ENCODE data around the gene PNPLA3. TPM values are rescaled to one million over a fixed set of nuclear protein-coding genes. Genes with fewer than 3 reads are reported as not detected.

PNPLA3 gene
- total and polyA plus RNA-seq, 9 of the 15 experiments (the other 6 are each of a cell fraction or from before 2014, with no cell fraction given) = 0.20 to 0.48 (median 0.38) TPM; not detected in 6

DNA sequence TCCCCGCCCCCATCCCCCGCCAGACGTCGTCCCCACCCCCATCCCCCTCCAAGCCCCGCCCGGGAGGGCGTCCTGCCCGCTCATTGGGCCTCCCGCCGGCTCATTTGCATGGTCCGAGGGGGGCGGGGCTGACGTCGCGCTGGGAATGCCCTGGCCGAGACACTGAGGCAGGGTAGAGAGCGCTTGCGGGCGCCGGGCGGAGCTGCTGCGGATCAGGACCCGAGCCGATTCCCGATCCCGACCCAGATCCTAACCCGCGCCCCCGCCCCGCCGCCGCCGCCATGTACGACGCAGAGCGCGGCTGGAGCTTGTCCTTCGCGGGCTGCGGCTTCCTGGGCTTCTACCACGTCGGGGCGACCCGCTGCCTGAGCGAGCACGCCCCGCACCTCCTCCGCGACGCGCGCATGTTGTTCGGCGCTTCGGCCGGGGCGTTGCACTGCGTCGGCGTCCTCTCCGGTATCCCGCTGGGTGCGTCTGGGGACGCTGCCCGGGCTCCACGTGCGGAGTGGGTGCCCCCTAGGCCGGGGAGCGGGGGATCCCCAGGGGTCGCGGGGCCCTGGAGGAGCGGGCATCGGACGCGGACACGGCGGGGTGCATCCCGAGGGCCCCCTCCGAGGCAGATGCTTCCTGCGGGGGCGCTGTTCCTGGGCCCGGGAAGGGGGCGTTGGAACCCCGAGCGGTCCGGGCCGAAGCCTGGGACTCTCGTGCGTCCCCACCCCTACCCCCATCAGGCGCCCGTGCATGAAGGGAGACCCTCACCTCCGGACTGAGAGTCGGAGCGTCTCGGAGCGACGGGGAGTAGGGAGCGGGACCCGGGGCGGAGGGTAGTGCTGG is at the start of gene PNPLA3 (continued):
- TF ChIP-seq, protein P1, sequence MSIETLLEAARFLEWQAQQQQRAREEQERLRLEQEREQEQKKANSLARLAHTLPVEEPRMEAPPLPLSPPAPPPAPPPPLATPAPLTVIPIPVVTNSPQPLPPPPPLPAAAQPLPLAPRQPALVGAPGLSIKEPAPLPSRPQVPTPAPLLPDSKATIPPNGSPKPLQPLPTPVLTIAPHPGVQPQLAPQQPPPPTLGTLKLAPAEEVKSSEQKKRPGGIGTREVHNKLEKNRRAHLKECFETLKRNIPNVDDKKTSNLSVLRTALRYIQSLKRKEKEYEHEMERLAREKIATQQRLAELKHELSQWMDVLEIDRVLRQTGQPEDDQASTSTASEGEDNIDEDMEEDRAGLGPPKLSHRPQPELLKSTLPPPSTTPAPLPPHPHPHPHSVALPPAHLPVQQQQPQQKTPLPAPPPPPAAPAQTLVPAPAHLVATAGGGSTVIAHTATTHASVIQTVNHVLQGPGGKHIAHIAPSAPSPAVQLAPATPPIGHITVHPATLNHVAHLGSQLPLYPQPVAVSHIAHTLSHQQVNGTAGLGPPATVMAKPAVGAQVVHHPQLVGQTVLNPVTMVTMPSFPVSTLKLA (conservative IDR thresholded peaks at IDR 0.05) = peak in 1 of 2 experiments; percentile 62; a peak in 1 of 4 replicates
- no peak for TF ChIP-seq TEAD4 (IDR thresholded peaks at IDR 0.05; ENCODE audit: low read length)
- no peak for TF ChIP-seq TEAD4 (CRISPR knock-in tag; IDR thresholded peaks at IDR 0.05; ENCODE audit: borderline replicate concordance)
- TF ChIP-seq ZNF785 (CRISPR knock-in tag; IDR thresholded peaks at IDR 0.05) = no peak
- TF ChIP-seq, protein P2, sequence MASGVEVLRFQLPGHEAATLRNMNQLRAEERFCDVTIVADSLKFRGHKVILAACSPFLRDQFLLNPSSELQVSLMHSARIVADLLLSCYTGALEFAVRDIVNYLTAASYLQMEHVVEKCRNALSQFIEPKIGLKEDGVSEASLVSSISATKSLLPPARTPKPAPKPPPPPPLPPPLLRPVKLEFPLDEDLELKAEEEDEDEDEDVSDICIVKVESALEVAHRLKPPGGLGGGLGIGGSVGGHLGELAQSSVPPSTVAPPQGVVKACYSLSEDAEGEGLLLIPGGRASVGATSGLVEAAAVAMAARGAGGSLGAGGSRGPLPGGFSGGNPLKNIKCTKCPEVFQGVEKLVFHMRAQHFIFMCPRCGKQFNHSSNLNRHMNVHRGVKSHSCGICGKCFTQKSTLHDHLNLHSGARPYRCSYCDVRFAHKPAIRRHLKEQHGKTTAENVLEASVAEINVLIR (CRISPR knock-in tag; IDR thresholded peaks at IDR 0.05) = no peak
- no peak for TF ChIP-seq ZNF76 (CRISPR knock-in tag; IDR thresholded peaks at IDR 0.05; ENCODE audit: borderline replicate concordance)
- peak; percentile 93 for TF ChIP-seq NCOA6 (IDR thresholded peaks at IDR 0.05)
- no peak for TF ChIP-seq COPS2 (conservative IDR thresholded peaks at IDR 0.05)
- no peak for TF ChIP-seq ZZZ3 (IDR thresholded peaks at IDR 0.05)
- TF ChIP-seq EGR1 (conservative IDR thresholded peaks at IDR 0.05) = peak; percentile 29; the same call in 1 of the 2 replicates
- no peak for TF ChIP-seq SMARCB1 (IDR thresholded peaks at IDR 0.05; ENCODE audit: insufficient read length, low read depth)
- no peak for TF ChIP-seq HEY1 (CRISPR knock-in tag; IDR thresholded peaks at IDR 0.05; ENCODE audit: borderline replicate concordance)
- TF ChIP-seq RBFOX2 (IDR thresholded peaks at IDR 0.05; ENCODE audit: low read depth, low read length) = peak; percentile 44; the same call in 1 of the 2 replicates
- peak; percentile 44 for TF ChIP-seq HNRNPLL (IDR thresholded peaks at IDR 0.05; ENCODE audit: low read depth, low read length, poor library complexity, severe bottlenecking)
- TF ChIP-seq NFIC (IDR thresholded peaks at IDR 0.05) = peak; percentile 76
- TF ChIP-seq GATAD2B (IDR thresholded peaks at IDR 0.05; ENCODE audit: borderline replicate concordance) = no peak
- TF ChIP-seq, protein P3, sequence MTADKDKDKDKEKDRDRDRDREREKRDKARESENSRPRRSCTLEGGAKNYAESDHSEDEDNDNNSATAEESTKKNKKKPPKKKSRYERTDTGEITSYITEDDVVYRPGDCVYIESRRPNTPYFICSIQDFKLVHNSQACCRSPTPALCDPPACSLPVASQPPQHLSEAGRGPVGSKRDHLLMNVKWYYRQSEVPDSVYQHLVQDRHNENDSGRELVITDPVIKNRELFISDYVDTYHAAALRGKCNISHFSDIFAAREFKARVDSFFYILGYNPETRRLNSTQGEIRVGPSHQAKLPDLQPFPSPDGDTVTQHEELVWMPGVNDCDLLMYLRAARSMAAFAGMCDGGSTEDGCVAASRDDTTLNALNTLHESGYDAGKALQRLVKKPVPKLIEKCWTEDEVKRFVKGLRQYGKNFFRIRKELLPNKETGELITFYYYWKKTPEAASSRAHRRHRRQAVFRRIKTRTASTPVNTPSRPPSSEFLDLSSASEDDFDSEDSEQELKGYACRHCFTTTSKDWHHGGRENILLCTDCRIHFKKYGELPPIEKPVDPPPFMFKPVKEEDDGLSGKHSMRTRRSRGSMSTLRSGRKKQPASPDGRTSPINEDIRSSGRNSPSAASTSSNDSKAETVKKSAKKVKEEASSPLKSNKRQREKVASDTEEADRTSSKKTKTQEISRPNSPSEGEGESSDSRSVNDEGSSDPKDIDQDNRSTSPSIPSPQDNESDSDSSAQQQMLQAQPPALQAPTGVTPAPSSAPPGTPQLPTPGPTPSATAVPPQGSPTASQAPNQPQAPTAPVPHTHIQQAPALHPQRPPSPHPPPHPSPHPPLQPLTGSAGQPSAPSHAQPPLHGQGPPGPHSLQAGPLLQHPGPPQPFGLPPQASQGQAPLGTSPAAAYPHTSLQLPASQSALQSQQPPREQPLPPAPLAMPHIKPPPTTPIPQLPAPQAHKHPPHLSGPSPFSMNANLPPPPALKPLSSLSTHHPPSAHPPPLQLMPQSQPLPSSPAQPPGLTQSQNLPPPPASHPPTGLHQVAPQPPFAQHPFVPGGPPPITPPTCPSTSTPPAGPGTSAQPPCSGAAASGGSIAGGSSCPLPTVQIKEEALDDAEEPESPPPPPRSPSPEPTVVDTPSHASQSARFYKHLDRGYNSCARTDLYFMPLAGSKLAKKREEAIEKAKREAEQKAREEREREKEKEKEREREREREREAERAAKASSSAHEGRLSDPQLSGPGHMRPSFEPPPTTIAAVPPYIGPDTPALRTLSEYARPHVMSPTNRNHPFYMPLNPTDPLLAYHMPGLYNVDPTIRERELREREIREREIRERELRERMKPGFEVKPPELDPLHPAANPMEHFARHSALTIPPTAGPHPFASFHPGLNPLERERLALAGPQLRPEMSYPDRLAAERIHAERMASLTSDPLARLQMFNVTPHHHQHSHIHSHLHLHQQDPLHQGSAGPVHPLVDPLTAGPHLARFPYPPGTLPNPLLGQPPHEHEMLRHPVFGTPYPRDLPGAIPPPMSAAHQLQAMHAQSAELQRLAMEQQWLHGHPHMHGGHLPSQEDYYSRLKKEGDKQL (CRISPR knock-in tag; IDR thresholded peaks at IDR 0.05; ENCODE audit: borderline replicate concordance) = no peak
- no peak for TF ChIP-seq ESRRB (CRISPR knock-in tag; IDR thresholded peaks at IDR 0.05; ENCODE audit: borderline replicate concordance)
- TF ChIP-seq MTA1 (IDR thresholded peaks at IDR 0.05; ENCODE audit: borderline replicate concordance) = no peak

Measured in K562 (cell line).